HEK293T (cell line): ENCODE measurements around the gene SAMSN1.

Experiments
- CTCF ChIA-PET: fragments of 350-600 bp; formaldehyde crosslinking; extraction: SDS; loops from one replicate; lab custom pipeline; 2021; ENCODE audit warnings: antibody characterized with exemption, inconsistent platforms; lab: Yijun Ruan, JAX
- POLR2A ChIA-PET: fragments of 350-600 bp; formaldehyde crosslinking; extraction: SDS; loops from one replicate; lab custom pipeline; 2020; ENCODE audit warnings: antibody characterized with exemption, inconsistent platforms; lab: Yijun Ruan, JAX
- DNase-seq: peaks from one replicate; pipeline ENCODE4 v3.0.0; 2012; ENCODE audit warnings: mixed read lengths; ENCODE audit errors: extremely low spot score
- ARNT ChIP-seq: fragments of 450-650 bp; IDR thresholded peaks from 2 replicates; pipeline ENCODE4 v1.6.1; 2017; ENCODE audit warnings: mild to moderate bottlenecking
- BHLHE40 ChIP-seq: fragments of 450-650 bp; IDR thresholded peaks from 2 replicates; pipeline ENCODE4 v1.6.1; 2016; ENCODE audit warnings: mild to moderate bottlenecking, moderate library complexity, borderline replicate concordance
- CTBP1 ChIP-seq: fragments of 450-650 bp; IDR thresholded peaks from 2 replicates; pipeline ENCODE4 v1.6.1; 2016; ENCODE audit warnings: borderline replicate concordance
- ELF4 ChIP-seq: fragments of 450-650 bp; IDR thresholded peaks from 2 replicates; pipeline ENCODE4 v1.6.1; 2017; ENCODE audit warnings: antibody characterized with exemption
- FOXA1 ChIP-seq: fragments of 450-650 bp; IDR thresholded peaks from 2 replicates; pipeline ENCODE4 v1.6.1; 2016; ENCODE audit warnings: mild to moderate bottlenecking
- FOXK2 ChIP-seq: fragments of 450-650 bp; IDR thresholded peaks from 2 replicates; pipeline ENCODE4 v1.6.1; 2016; ENCODE audit warnings: mild to moderate bottlenecking
- FOXM1 ChIP-seq: fragments of 450-650 bp; IDR thresholded peaks from 2 replicates; pipeline ENCODE4 v1.6.1; 2017; ENCODE audit warnings: mild to moderate bottlenecking, borderline replicate concordance
- HDGF ChIP-seq: fragments of 450-650 bp; IDR thresholded peaks from 2 replicates; pipeline ENCODE4 v1.6.1; 2017; ENCODE audit warnings: antibody characterized with exemption, borderline replicate concordance
- L3MBTL2 ChIP-seq: fragments of 450-650 bp; conservative IDR thresholded peaks from 2 replicates; pipeline ENCODE4 v1.6.1; 2016; ENCODE audit warnings: mild to moderate bottlenecking
- LEF1 ChIP-seq: fragments of 450-650 bp; IDR thresholded peaks from 2 replicates; pipeline ENCODE4 v1.6.1; 2017; ENCODE audit warnings: mild to moderate bottlenecking, borderline replicate concordance
- NFRKB ChIP-seq: fragments of 450-650 bp; IDR thresholded peaks from 2 replicates; pipeline ENCODE4 v1.6.1; 2016; ENCODE audit warnings: mild to moderate bottlenecking, moderate library complexity
- SP1 ChIP-seq: fragments of 450-650 bp; IDR thresholded peaks from 2 replicates; pipeline ENCODE4 v1.6.1; 2017
- SUZ12 ChIP-seq: fragments of 450-650 bp; IDR thresholded peaks from 2 replicates; pipeline ENCODE4 v1.6.1; 2016; ENCODE audit warnings: mild to moderate bottlenecking
- TARDBP ChIP-seq: fragments of 450-650 bp; IDR thresholded peaks from 2 replicates; pipeline ENCODE4 v1.6.1; 2016
- ZNF384 ChIP-seq: fragments of 450-650 bp; IDR thresholded peaks from 2 replicates; pipeline ENCODE4 v1.6.1; 2016
- TF ChIP-seq, protein P1 (sequence below): fragments of 450-650 bp; IDR thresholded peaks from 2 replicates; pipeline ENCODE4 v1.6.1; 2016

Gene SAMSN1

DNA sequence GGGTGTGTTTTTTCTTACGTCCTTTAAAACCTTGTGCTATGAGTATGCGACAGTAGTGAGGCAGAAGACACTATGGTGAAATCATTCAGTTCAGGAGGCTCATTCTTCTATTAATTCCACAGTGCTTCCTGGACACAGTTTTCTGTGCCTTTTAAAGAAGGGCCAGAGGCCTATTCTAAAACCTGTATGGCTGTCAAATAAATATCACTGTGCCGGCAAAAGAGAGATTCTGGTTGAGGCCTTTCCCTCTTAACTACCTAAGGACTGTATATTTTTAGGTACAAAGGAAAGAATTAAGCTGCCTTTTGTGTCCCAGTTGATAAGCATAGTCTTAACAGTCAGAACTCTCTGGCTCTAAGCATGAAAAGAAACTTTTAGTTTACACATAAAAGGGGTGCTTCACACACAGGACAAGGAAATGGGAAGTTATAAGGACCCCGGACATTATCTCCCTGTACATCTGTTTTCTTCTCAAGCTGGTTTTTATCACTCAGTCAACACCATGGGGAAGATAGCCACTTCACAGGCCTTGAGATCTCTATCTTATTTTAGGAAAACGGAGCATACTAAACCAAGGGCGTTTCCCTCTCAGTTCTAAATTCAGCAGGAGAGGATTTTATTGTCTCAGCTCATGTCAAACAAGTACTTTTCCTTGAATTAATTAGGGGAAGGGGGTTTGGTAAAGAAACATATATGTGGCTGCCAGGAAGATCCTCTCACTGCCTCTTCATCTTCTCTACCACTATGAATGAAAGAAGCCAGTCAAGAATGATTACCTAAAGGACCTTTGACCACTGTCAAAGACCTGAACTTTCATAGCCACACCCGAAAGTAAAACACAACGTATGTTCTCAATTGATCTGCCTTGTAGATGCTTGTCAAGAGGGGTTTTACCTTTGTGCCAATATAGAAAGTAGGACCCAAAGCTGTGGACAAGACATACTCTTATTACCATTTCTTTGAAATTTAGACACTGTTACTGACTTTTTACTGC, 91.8 kb downstream of the SAMSN1 start:
- DNase-seq: no peak
- CTCF ChIA-PET: interaction anchor here (0.7 kb wide), 1 partner anchor 742 kb away, joined by 3 read pairs; no protein-coding TSS in a partner anchor
- POLR2A ChIA-PET: no interaction called here
- TF ChIP-seq SP1 (no peak), LEF1 (no peak), BHLHE40 (no peak), HDGF (no peak), FOXM1 (no peak)

DNA sequence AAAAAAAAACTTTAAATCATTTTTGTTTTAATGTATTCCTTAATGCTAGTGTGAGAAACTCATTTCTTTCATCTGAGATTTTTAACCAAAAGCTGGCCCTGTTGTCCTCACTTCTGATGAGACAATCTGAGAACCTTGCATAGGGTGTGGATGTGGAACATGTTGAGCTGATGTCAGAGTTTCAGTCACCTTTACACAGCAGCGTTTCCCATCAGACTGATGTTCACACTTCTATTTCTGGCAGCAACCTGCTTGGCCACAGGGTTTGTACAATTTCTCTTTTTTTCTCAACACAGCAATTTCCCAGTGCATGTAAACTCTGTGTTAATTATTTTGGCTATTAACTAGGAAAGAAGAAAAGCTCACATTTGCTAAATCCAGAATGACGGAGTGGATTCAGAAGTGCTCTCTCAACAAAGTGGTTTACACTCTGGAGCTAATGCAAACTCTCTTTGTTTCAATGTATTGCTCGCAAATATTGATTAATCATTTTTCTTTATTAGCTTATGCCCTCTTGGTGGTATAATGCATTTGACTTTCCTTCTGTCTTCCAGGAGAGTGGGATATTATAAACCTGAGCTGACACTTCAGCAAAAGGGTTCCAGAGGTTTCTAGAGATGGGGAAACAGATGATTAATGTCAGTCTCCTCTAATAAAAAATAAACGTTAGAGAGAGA, 92.6 kb downstream of the SAMSN1 start:
- no peak for TF ChIP-seq FOXA1
- TF ChIP-seq TARDBP: no peak
- no peak for TF ChIP-seq LEF1
- no peak for TF ChIP-seq ZNF384
- no peak for TF ChIP-seq ARNT
- no peak for TF ChIP-seq SUZ12
- TF ChIP-seq FOXM1: no peak
- TF ChIP-seq L3MBTL2: no peak
- TF ChIP-seq BHLHE40: no peak
- DNase-seq: no peak
- POLR2A ChIA-PET: no interaction called here
- CTCF ChIA-PET: no interaction called here

DNA sequence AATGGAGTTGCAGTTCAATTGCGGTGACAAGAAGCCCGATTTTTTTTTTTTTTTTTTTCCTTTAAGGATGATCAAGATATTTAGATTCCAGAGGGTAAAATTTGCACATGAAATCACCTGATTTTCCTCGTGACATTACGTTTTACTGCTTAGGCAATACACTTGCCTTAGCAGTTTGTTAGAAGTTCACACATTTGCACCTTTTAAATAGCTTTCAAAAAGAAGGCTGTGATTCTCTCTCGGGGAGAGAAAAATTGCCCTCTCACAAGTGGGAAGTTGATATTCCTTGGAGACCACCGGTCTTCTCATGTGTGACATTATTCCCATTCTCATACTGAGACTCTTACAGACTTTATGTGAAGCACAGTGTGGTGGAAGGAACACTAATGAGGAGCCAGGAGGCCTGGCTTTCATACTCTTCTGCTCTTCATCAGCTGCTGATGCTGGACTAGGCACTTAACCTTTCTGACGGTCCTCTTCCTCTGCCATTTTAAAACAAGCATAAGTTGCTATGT, 93.3 kb downstream of the SAMSN1 start:
- TF ChIP-seq LEF1: no peak
- TF ChIP-seq ARNT: no peak
- no peak for TF ChIP-seq BHLHE40
- no peak for TF ChIP-seq FOXM1
- TF ChIP-seq, protein P1, sequence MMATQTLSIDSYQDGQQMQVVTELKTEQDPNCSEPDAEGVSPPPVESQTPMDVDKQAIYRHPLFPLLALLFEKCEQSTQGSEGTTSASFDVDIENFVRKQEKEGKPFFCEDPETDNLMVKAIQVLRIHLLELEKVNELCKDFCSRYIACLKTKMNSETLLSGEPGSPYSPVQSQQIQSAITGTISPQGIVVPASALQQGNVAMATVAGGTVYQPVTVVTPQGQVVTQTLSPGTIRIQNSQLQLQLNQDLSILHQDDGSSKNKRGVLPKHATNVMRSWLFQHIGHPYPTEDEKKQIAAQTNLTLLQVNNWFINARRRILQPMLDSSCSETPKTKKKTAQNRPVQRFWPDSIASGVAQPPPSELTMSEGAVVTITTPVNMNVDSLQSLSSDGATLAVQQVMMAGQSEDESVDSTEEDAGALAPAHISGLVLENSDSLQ: no peak
- TF ChIP-seq FOXA1: no peak
- no peak for TF ChIP-seq SP1
- no peak for TF ChIP-seq ELF4
- TF ChIP-seq HDGF: no peak
- no peak for TF ChIP-seq CTBP1
- no peak for TF ChIP-seq L3MBTL2
- TF ChIP-seq SUZ12: no peak
- TF ChIP-seq ZNF384: no peak
- TF ChIP-seq FOXK2: no peak
- no peak for TF ChIP-seq NFRKB
- no peak for TF ChIP-seq TARDBP
- ChIA-PET POLR2A (no interaction called here), CTCF (no interaction called here)
- no peak for DNase-seq

DNA sequence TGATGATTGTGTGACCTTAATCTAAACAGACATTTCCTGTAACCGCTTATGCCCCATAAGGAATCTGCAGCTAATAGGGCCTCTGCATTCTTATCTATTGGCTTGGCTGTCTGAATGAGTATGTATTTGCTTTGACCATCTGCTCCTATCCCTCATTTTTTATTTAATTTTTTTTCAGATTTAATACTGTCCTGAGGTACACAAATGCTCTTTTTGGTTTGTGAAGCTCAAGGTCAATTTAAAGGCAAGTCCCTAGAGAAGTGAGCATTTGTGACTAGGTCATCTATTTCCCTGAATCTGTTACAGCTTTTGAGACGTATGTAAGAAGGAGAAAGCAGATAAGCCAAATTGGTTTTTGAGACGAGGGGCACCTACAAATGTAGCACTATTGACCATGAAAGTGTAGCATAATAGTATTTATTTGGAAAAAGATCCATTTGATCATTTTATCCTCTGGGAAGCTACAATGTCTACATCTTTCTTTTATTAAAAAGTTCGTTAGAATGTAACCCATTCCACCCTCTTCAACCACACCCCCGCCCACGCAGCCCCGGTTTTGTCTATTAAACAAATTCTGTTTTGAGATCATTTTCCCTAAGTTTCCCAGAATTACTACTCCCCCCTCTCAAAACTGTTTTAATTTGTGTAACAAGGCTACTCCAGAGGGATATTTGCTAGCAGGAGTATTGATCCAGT, 93.9 kb downstream of the SAMSN1 start:
- ChIA-PET CTCF (no interaction called here), POLR2A (no interaction called here)
- no peak for DNase-seq
- TF ChIP-seq ARNT (no peak), SP1 (no peak), FOXM1 (no peak), ELF4 (no peak), BHLHE40 (no peak), FOXA1 (no peak), L3MBTL2 (no peak), SUZ12 (no peak), CTBP1 (no peak), LEF1 (no peak), HDGF (no peak), NFRKB (no peak), FOXK2 (no peak), TARDBP (no peak), ZNF384 (no peak)
- TF ChIP-seq, protein P1: no peak

DNA sequence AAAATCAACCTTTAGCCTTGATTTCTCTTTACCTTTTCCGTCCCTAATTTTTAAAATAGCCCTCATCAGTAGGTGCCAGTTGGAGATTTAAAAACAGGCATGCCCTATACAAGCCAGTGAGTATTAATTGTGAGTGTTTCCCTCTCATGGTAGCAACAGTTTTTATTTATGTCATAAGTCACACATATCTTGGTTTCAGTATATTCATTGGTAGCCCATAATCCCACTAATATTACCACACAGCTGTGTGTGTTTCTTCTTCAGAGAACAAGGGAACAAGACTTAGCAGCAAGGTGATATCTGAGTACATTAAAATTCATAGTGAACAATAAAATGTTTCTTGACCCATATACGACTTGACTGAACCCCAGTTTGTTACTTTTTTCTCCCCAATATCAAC, 94.6 kb downstream of the SAMSN1 start:
- ChIA-PET POLR2A (no interaction called here), CTCF (no interaction called here)
- no peak for TF ChIP-seq FOXK2
- no peak for TF ChIP-seq ZNF384
- no peak for TF ChIP-seq NFRKB
- no peak for TF ChIP-seq SP1
- TF ChIP-seq FOXM1: no peak
- TF ChIP-seq LEF1: no peak
- TF ChIP-seq ELF4: no peak
- TF ChIP-seq TARDBP: no peak
- no peak for TF ChIP-seq ARNT
- no peak for TF ChIP-seq SUZ12
- no peak for TF ChIP-seq L3MBTL2
- no peak for TF ChIP-seq BHLHE40
- no peak for TF ChIP-seq HDGF
- TF ChIP-seq CTBP1: no peak
- DNase-seq: no peak
